Raji (cell line): ENCODE measurements around the gene SIRT7.

Experiments
- POLR2A ChIP-seq: IDR thresholded peaks from 2 replicates; pipeline ENCODE4 v1.6.1; 2011; ENCODE audit warnings: low read depth, low read length, control low read depth; ENCODE audit not compliant: insufficient read depth

Gene SIRT7

GRCh38 chr17:81899514-81900166, 18.3 kb downstream of the SIRT7 start:
- TF ChIP-seq POLR2A = no peak

GRCh38 chr17:81898885-81899284, 19.1 kb downstream of the SIRT7 start:
- no peak for TF ChIP-seq POLR2A

GRCh38 chr17:81898029-81898866, 19.7 kb downstream of the SIRT7 start:
- no peak for TF ChIP-seq POLR2A

- TF ChIP-seq POLR2A = no peak
Observed at GRCh38 chr17:81895400-81895799, 22.6 kb downstream of the SIRT7 start.

- no peak for TF ChIP-seq POLR2A
Observed at GRCh38 chr17:81891303-81891552, 26.7 kb downstream of the SIRT7 start.

GRCh38 chr17:81890447-81891302, 27.3 kb downstream of the SIRT7 start:
- TF ChIP-seq POLR2A = no peak

GRCh38 chr17:81889602-81890001, 28.4 kb downstream of the SIRT7 start:
- no peak for TF ChIP-seq POLR2A

GRCh38 chr17:81888988-81889595, 28.9 kb downstream of the SIRT7 start:
- no peak for TF ChIP-seq POLR2A

- no peak for TF ChIP-seq POLR2A
Observed at GRCh38 chr17:81888105-81888987, 29.6 kb downstream of the SIRT7 start.

GRCh38 chr17:81885869-81886548, 32.0 kb downstream of the SIRT7 start:
- TF ChIP-seq POLR2A = no peak

GRCh38 chr17:81885454-81885853, 32.5 kb downstream of the SIRT7 start:
- no peak for TF ChIP-seq POLR2A

- TF ChIP-seq POLR2A = no peak
Observed at GRCh38 chr17:81884968-81885367, 33.0 kb downstream of the SIRT7 start.

- TF ChIP-seq POLR2A = no peak
Observed at GRCh38 chr17:81884520-81884919, 33.5 kb downstream of the SIRT7 start.

GRCh38 chr17:81879121-81879520, 38.9 kb downstream of the SIRT7 start:
- no peak for TF ChIP-seq POLR2A
